ENCODE data around the gene TTLL6.

GRCh38 chr17:48779421-48779820 is 37.6 kb downstream of the TTLL6 start:
- TF ChIP-seq, protein P1, sequence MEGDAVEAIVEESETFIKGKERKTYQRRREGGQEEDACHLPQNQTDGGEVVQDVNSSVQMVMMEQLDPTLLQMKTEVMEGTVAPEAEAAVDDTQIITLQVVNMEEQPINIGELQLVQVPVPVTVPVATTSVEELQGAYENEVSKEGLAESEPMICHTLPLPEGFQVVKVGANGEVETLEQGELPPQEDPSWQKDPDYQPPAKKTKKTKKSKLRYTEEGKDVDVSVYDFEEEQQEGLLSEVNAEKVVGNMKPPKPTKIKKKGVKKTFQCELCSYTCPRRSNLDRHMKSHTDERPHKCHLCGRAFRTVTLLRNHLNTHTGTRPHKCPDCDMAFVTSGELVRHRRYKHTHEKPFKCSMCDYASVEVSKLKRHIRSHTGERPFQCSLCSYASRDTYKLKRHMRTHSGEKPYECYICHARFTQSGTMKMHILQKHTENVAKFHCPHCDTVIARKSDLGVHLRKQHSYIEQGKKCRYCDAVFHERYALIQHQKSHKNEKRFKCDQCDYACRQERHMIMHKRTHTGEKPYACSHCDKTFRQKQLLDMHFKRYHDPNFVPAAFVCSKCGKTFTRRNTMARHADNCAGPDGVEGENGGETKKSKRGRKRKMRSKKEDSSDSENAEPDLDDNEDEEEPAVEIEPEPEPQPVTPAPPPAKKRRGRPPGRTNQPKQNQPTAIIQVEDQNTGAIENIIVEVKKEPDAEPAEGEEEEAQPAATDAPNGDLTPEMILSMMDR (IDR thresholded peaks at IDR 0.05), result no peak
- TF ChIP-seq POLR2A (IDR thresholded peaks at IDR 0.05) (no peak), EP300 (IDR thresholded peaks at IDR 0.05) (no peak), POLR2AphosphoS5 (IDR thresholded peaks at IDR 0.05) (no peak)

All from stomach (tissue), 4 donors.